ENCODE measurements around the gene ATP7B. TPM values are rescaled to one million over a fixed set of nuclear protein-coding genes. Genes with fewer than 3 reads are reported as not detected.

Gene ATP7B
- total RNA-seq, 1 donor from 2014 or later: 3.9 TPM

GRCh38 chr13:51894239-51894638 is 117.0 kb downstream of the ATP7B start:
- no peak for FAIRE-seq
- Histone ChIP-seq H3K4me3 (ENCODE audit: low read depth, low read length) (no peak overlapping the region), H3K36me3 (ENCODE audit: control insufficient read depth, insufficient read depth, low read length) (no peaks in the 10 kb centered on the region), H3K27me3 (ENCODE audit: control insufficient read depth, insufficient read depth, low read length) (peaks cover 1% of the 10 kb centered on the region)
- TF ChIP-seq CTCF (IDR thresholded peaks at IDR 0.05; ENCODE audit: insufficient read depth, low read length, severe bottlenecking): no peak
- DNase-seq (ENCODE audit: low read depth): no peak

DNA sequence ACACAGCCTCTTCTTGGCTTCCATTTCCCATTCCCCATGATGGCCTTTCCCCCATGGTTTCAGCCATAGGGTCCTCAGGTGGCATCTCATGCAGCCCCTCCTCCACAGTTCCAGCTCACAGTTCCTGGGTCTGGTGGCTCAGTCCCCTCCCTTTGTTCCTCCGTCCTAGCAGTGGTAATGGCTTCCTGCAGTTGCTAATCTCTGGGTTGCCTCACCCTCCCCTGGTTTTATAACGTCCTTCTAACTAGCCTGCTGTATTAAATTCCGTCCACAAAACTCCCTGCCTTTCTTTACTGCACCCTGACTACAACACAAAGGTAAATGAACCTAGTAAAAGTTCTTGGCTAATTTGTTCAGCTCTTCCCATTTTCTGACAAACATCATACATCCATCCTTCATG is 118.6 kb downstream of the ATP7B start:
- no peak for TF ChIP-seq CTCF (IDR thresholded peaks at IDR 0.05; ENCODE audit: insufficient read depth, low read length, severe bottlenecking)
- no peak for DNase-seq (ENCODE audit: low read depth)
- FAIRE-seq: no peak
- H3K4me3 ChIP-seq (ENCODE audit: low read depth, low read length): no peak overlapping the region
- H3K27me3 ChIP-seq (ENCODE audit: control insufficient read depth, insufficient read depth, low read length): peaks cover 1% of the 10 kb centered on the region
- no peaks in the 10 kb centered on the region for H3K36me3 ChIP-seq (ENCODE audit: control insufficient read depth, insufficient read depth, low read length)

DNA sequence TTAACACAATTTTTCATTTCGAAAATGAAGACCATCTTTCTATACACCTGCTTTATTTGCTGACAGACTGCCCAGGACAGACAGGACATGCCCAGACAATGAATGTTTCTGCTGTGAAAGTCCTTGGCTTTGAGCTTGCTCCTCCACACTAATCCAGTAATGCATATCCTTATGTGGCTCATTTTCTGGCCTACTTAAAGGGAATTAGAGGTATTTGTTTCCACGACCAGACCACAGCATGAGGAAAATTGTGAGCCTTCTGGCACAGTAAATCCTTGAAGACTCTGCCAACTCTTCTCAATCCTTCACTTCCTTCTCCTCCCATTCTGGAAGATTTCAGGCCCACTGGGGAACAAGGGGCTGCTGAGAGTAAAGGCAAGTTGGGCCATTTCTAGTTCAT is 123.8 kb downstream of the ATP7B start:
- Histone ChIP-seq H3K27me3 (ENCODE audit: control insufficient read depth, insufficient read depth, low read length) (no peaks in the 10 kb centered on the region), H3K36me3 (ENCODE audit: control insufficient read depth, insufficient read depth, low read length) (no peaks in the 10 kb centered on the region), H3K4me3 (ENCODE audit: low read depth, low read length) (no peak overlapping the region)
- FAIRE-seq (no peak), DNase-seq (ENCODE audit: low read depth) (peak; percentile 63)
- no peak for TF ChIP-seq CTCF (IDR thresholded peaks at IDR 0.05; ENCODE audit: insufficient read depth, low read length, severe bottlenecking)

- Histone ChIP-seq H3K4me3 (ENCODE audit: low read depth, low read length) (no peak overlapping the region), H3K36me3 (ENCODE audit: control insufficient read depth, insufficient read depth, low read length) (no peaks in the 10 kb centered on the region), H3K27me3 (ENCODE audit: control insufficient read depth, insufficient read depth, low read length) (no peaks in the 10 kb centered on the region)
- TF ChIP-seq CTCF (IDR thresholded peaks at IDR 0.05; ENCODE audit: insufficient read depth, low read length, severe bottlenecking): no peak
- FAIRE-seq: no peak
- no peak for DNase-seq (ENCODE audit: low read depth)
These were observed 125.6 kb downstream of the ATP7B start for GRCh38 chr13:51885651-51886050.

DNA sequence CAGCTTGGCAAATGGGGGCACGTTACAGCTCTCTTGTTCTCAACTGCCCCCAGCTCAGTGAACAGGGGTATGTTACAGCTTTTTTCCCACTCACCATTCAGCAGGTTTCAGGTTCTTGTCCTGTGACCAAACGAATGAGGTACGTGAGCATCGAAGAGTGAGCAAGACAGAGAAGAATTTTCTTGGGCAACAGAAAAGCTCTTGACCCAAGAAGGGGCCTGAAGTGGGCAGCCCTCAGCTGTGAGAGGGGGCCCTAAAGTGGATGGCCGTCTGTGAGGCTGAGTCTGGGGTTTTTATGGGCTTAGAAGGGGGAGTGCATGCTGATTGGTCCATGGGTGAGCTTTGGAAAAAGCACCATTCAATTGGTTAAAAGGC is 128.0 kb downstream of the ATP7B start:
- no peak for FAIRE-seq
- no peaks in the 10 kb centered on the region for H3K36me3 ChIP-seq (ENCODE audit: control insufficient read depth, insufficient read depth, low read length)
- no peak for TF ChIP-seq CTCF (IDR thresholded peaks at IDR 0.05; ENCODE audit: insufficient read depth, low read length, severe bottlenecking)
- H3K27me3 ChIP-seq (ENCODE audit: control insufficient read depth, insufficient read depth, low read length): no peaks in the 10 kb centered on the region
- no peak overlapping the region for H3K4me3 ChIP-seq (ENCODE audit: low read depth, low read length)
- DNase-seq (ENCODE audit: low read depth): no peak

Other genes starting within 250 kb of the ATP7B start
- 2.4 and 6.0 TPM in 2 replicates for gene DHRS12, start 207.3 kb downstream of the ATP7B start, total RNA-seq
- not detected in 2 replicates for gene TMEM272, start 166.3 kb downstream of the ATP7B start, total RNA-seq
- gene CCDC70, start 149.5 kb downstream of the ATP7B start, total RNA-seq: not detected in 2 replicates
- 17.5 and 24.5 TPM in 2 replicates for gene ALG11, start 948 bp upstream of the ATP7B start, total RNA-seq
- gene UTP14C, start 13.2 kb upstream of the ATP7B start, total RNA-seq: 10.6 and 10.8 TPM in 2 replicates
- gene NEK5, start 117.6 kb upstream of the ATP7B start, total RNA-seq: 0.26 TPM in 2 replicates
- 6.8 and 9.3 TPM in 2 replicates for gene NEK3, start 148.1 kb upstream of the ATP7B start, total RNA-seq

Measured in bronchial epithelial cell (primary cell).